ENCODE results near the gene IL1F10.
"Not testable (repeated sequence)": the region's sequence is repeated elsewhere in the genome, so short reads cannot be mapped to it uniquely, and the experiment has no call there.

Gene IL1F10

GRCh38 chr2:113091231-113091896 is 23.6 kb downstream of the IL1F10 start:
- H3K27ac ChIP-seq (replicated peaks) = no peak overlapping the region
- H3K27me3 ChIP-seq (ENCODE audit: insufficient read depth, poor library complexity, severe bottlenecking) = no peaks in the 10 kb centered on the region
- no peak for DNase-seq (ENCODE audit: low read depth in 1 of 2, low spot score in 1 of 2)
- TF ChIP-seq POLR2AphosphoS5 (IDR thresholded peaks at IDR 0.05; ENCODE audit: low read depth) = no peak
- TF ChIP-seq, protein P1, sequence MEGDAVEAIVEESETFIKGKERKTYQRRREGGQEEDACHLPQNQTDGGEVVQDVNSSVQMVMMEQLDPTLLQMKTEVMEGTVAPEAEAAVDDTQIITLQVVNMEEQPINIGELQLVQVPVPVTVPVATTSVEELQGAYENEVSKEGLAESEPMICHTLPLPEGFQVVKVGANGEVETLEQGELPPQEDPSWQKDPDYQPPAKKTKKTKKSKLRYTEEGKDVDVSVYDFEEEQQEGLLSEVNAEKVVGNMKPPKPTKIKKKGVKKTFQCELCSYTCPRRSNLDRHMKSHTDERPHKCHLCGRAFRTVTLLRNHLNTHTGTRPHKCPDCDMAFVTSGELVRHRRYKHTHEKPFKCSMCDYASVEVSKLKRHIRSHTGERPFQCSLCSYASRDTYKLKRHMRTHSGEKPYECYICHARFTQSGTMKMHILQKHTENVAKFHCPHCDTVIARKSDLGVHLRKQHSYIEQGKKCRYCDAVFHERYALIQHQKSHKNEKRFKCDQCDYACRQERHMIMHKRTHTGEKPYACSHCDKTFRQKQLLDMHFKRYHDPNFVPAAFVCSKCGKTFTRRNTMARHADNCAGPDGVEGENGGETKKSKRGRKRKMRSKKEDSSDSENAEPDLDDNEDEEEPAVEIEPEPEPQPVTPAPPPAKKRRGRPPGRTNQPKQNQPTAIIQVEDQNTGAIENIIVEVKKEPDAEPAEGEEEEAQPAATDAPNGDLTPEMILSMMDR (IDR thresholded peaks at IDR 0.05; ENCODE audit: insufficient read depth, low read length) = no peak
- TF ChIP-seq REST (IDR thresholded peaks at IDR 0.05; ENCODE audit: insufficient replicate concordance, low read depth) = no peak
- no peak for TF ChIP-seq GABPA (IDR thresholded peaks at IDR 0.05; ENCODE audit: low read depth)
- TF ChIP-seq SPI1 (IDR thresholded peaks at IDR 0.05; ENCODE audit: borderline replicate concordance, low read depth) = no peak
- H3K4me3 ChIP-seq (replicated peaks; ENCODE audit: insufficient read depth, low read length) = no peak overlapping the region

DNA sequence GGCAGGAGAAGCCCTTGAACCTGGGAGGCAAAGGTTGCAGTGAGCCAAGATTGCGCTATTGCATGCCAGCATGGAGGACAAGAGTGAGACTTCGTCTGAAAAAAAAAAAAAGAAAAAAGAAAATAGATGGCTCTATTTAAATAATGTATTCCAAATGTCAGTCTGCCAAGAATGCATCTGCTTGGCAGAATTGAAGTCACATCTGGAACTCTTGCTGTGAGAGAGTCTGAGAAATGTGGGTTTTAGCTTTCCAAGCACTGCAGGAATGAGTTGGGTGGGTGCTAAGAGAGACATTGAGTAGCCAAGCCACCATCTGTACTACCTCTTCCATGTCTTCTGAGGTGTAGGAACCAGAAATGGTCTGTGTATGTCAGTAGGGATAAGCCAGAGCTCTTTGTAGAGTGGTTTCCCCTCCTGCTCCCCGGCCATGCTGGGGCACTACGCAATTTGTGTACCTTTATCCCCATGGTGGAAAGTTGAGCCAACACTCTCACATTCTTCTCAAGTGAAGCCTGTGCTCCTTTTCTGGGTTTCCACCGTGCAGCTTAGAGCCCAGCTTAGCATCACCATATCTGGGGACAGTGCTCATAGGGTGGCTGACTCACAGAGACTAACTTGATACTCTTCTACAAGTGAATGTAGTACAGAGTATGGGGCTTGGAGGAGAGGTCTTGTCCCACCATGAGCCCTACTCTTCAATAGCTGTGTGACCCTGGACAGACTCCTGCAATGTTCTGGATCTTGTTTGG is 25.3 kb downstream of the IL1F10 start:
- DNase-seq (ENCODE audit: low read depth in 1 of 2, low spot score in 1 of 2) = no peak
- TF ChIP-seq GABPA (IDR thresholded peaks at IDR 0.05; ENCODE audit: low read depth) (no peak), POLR2AphosphoS5 (IDR thresholded peaks at IDR 0.05; ENCODE audit: low read depth) (no peak), REST (IDR thresholded peaks at IDR 0.05; ENCODE audit: insufficient replicate concordance, low read depth) (no peak), SPI1 (IDR thresholded peaks at IDR 0.05; ENCODE audit: borderline replicate concordance, low read depth) (no peak)
- TF ChIP-seq, protein P1 (IDR thresholded peaks at IDR 0.05; ENCODE audit: insufficient read depth, low read length) = no peak
- Histone ChIP-seq H3K27ac (replicated peaks) (no peak overlapping the region), H3K27me3 (ENCODE audit: insufficient read depth, poor library complexity, severe bottlenecking) (no peaks in the 10 kb centered on the region), H3K4me3 (replicated peaks; ENCODE audit: insufficient read depth, low read length) (no peak overlapping the region)

DNA sequence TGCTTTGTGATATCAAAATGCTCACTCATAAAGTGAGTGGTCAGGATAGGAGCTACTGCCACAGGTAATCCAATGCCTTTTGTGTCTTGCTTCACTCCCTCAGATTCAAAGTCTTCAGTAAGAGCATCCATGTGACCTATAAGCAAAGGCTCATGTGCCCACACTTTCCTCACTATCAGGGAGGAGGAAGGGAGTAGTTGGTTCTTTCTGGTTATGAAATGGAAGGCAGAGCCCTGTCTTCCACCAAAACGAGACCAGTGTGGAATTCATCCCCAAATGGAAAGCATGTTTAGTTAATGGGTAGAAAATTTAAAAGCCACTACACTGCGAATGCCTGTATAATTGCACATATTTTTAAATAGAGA is 25.8 kb downstream of the IL1F10 start:
- no peaks in the 10 kb centered on the region for H3K27me3 ChIP-seq (ENCODE audit: insufficient read depth, poor library complexity, severe bottlenecking)
- no peak overlapping the region for H3K4me3 ChIP-seq (replicated peaks; ENCODE audit: insufficient read depth, low read length)
- no peak for DNase-seq (ENCODE audit: low read depth in 1 of 2, low spot score in 1 of 2)
- TF ChIP-seq SPI1 (IDR thresholded peaks at IDR 0.05; ENCODE audit: borderline replicate concordance, low read depth) (no peak), POLR2AphosphoS5 (IDR thresholded peaks at IDR 0.05; ENCODE audit: low read depth) (no peak), REST (IDR thresholded peaks at IDR 0.05; ENCODE audit: insufficient replicate concordance, low read depth) (no peak), GABPA (IDR thresholded peaks at IDR 0.05; ENCODE audit: low read depth) (no peak)
- TF ChIP-seq, protein P1 (IDR thresholded peaks at IDR 0.05; ENCODE audit: insufficient read depth, low read length) = no peak
- no peak overlapping the region for H3K27ac ChIP-seq (replicated peaks)

- not testable (repeated sequence) for H3K27ac ChIP-seq (replicated peaks); H3K27me3 ChIP-seq (ENCODE audit: insufficient read depth, poor library complexity, severe bottlenecking); DNase-seq (ENCODE audit: low read depth in 1 of 2, low spot score in 1 of 2); H3K4me3 ChIP-seq (replicated peaks; ENCODE audit: insufficient read depth, low read length)
Measured at GRCh38 chr2:113096306-113096705, 28.5 kb downstream of the IL1F10 start.

All from HL-60 (cell line).